HepG2 (cell line): ENCODE measurements around the gene ODC1. TPM values are rescaled to one million over a fixed set of nuclear protein-coding genes. Genes with fewer than 3 reads are reported as not detected.

Experiments used
- ATAC-seq: fragments of 200-7000 bp; cut with Tn5 transposase; 3 replicates; pipeline ENCODE4 v1.9.1; 2020; ENCODE audit warnings: mild to moderate bottlenecking, moderate library complexity
- BruUV-seq: library from RNA; stranded (reverse); fragments of 400-500 nt; replicated peaks from 2 replicates; lab custom pipeline; 2021; lab: Mats Ljungman, UMichigan
- CTCF ChIA-PET: fragments of 300-600 bp; formaldehyde crosslinking; extraction: SDS; loops from one replicate; lab custom pipeline; 2021; ENCODE audit warnings: low total read pairs, inconsistent platforms, low intra/inter-chr PET ratio; lab: Yijun Ruan, JAX
- POLR2A ChIA-PET: fragments of 350-600 bp; sonication (Branson Sonifier 250); formaldehyde crosslinking; loops from one replicate; lab custom pipeline; 2020; ENCODE audit warnings: antibody characterized with exemption, inconsistent platforms; lab: Yijun Ruan, JAX
- DNase-seq: peaks from one replicate; pipeline ENCODE4 v3.0.0-alpha.2; 2015; ENCODE audit warnings: low spot score
- FAIRE-seq: peaks from 3 replicates; lab custom pipeline; 2011; peaks lifted over from hg19 to GRCh38; lab: Jason Lieb, UNC
- H2AFZ ChIP-seq: one replicate; pipeline ENCODE4 v1.6.1; 2011; ENCODE audit warnings: low read length, inconsistent platforms
- H3K27ac ChIP-seq: fragments of 300-600 bp; 3 replicates; pipeline ENCODE4 v1.8.0; 2011; ENCODE audit warnings: mixed run types, mild to moderate bottlenecking, mixed read lengths, low read length, inconsistent platforms; ENCODE audit not compliant: insufficient read depth; ENCODE audit errors: extremely low read length
- H3K27me3 ChIP-seq, 2 experiments: fragments of 200-600 bp in 1 of 2; 2 replicates in 1 of 2; 3 replicates in 1 of 2; pipeline versions ENCODE4 v1.6.0 to v1.8.0; 2011; ENCODE audit warnings: low read length in 2 of 2, mild to moderate bottlenecking in 2 of 2, moderate library complexity in 2 of 2, inconsistent platforms in 1 of 2; ENCODE audit not compliant: insufficient read depth in 2 of 2, control insufficient read depth in 1 of 2
- H3K36me3 ChIP-seq, 2 experiments: fragments of 200-600 bp in 1 of 2; replicated peaks in 1 of 2; 2 replicates in 1 of 2; 3 replicates in 1 of 2; pipeline versions ENCODE4 v1.5.1 to v1.8.0; 2011; ENCODE audit warnings: low read length in 2 of 2, inconsistent platforms in 1 of 2; ENCODE audit not compliant: insufficient read depth in 2 of 2, control insufficient read depth in 1 of 2
- H3K4me1 ChIP-seq: 2 replicates; pipeline ENCODE4 v1.5.1; 2012; ENCODE audit warnings: low read length, inconsistent platforms; ENCODE audit not compliant: insufficient read depth
- H3K4me2 ChIP-seq: 2 replicates; pipeline ENCODE4 v1.6.0; 2011; ENCODE audit warnings: low read depth, low read length, inconsistent platforms
- H3K4me3 ChIP-seq, 3 experiments: fragments of 200-600 bp in 1 of 3; sonication (generic), shearing (Covaris generic) in 1 of 3; replicated peaks in 1 of 3; 2 replicates each; pipeline ENCODE4 v1.5.1; 2011 to 2016; ENCODE audit warnings: low read length in 3 of 3, inconsistent platforms in 2 of 3, low read depth in 2 of 3, mild to moderate bottlenecking in 2 of 3, control low read depth in 1 of 3, mixed read lengths in 1 of 3; ENCODE audit not compliant: insufficient read depth in 1 of 3
- H3K79me2 ChIP-seq: one replicate; pipeline ENCODE4 v1.6.1; 2011; ENCODE audit warnings: low read length, inconsistent platforms; ENCODE audit not compliant: insufficient read depth
- H3K9ac ChIP-seq: 2 replicates; pipeline ENCODE4 v1.6.0; 2011; ENCODE audit warnings: mild to moderate bottlenecking, low read depth, low read length, inconsistent platforms; ENCODE audit not compliant: insufficient read depth
- H3K9me3 ChIP-seq: 2 replicates; pipeline ENCODE4 v1.5.1; 2012; ENCODE audit warnings: mild to moderate bottlenecking, low read length
- H4K20me1 ChIP-seq: 2 replicates; pipeline ENCODE4 v1.6.0; 2011; ENCODE audit warnings: inconsistent platforms, mild to moderate bottlenecking, low read length, moderate library complexity; ENCODE audit not compliant: insufficient read depth
- AHR ChIP-seq: IDR thresholded peaks from 2 replicates; pipeline ENCODE4 v1.6.1; 2018; ENCODE audit warnings: missing genetic modification reagents, missing compliant biosample characterization
- DBP ChIP-seq: sonication (generic); formaldehyde crosslinking; IDR thresholded peaks from 2 replicates; pipeline ENCODE4 v1.4.0; 2020; ENCODE audit warnings: missing genetic modification reagents; ENCODE audit errors: not compliant biosample characterization
- FOXC1 ChIP-seq: sonication (generic); formaldehyde crosslinking; IDR thresholded peaks from 2 replicates; pipeline ENCODE4 v1.8.0; 2022; ENCODE audit warnings: mild to moderate bottlenecking, missing genetic modification reagents, borderline replicate concordance
- GTF3A ChIP-seq: sonication (generic); formaldehyde crosslinking; conservative IDR thresholded peaks from 2 replicates; pipeline ENCODE4 v1.4.0; 2020; ENCODE audit warnings: mild to moderate bottlenecking, missing genetic modification reagents
- HBP1 ChIP-seq: IDR thresholded peaks from 2 replicates; pipeline ENCODE4 v1.6.1; 2016; ENCODE audit warnings: low read depth, control low read depth
- HIVEP1 ChIP-seq: sonication (generic); formaldehyde crosslinking; IDR thresholded peaks from 2 replicates; pipeline ENCODE4 v1.4.0; 2020; ENCODE audit warnings: mild to moderate bottlenecking, missing genetic modification reagents
- MXD3 ChIP-seq: IDR thresholded peaks from 2 replicates; pipeline ENCODE4 v1.6.1; 2016; ENCODE audit warnings: mild to moderate bottlenecking, missing biosample characterization, missing genetic modification reagents
- NCOA5 ChIP-seq: sonication (generic); formaldehyde crosslinking; IDR thresholded peaks from 2 replicates; pipeline ENCODE4 v1.4.0; 2020; ENCODE audit warnings: missing genetic modification reagents
- NFE2 ChIP-seq: sonication (generic); formaldehyde crosslinking; IDR thresholded peaks from 2 replicates; pipeline ENCODE4 v1.4.0; 2020; ENCODE audit warnings: missing genetic modification reagents
- NFKB2 ChIP-seq: sonication (generic); formaldehyde crosslinking; IDR thresholded peaks from 2 replicates; pipeline ENCODE4 v1.4.0; 2020; ENCODE audit warnings: missing genetic modification reagents, borderline replicate concordance
- NR2F1 ChIP-seq, 2 experiments: fragments of 450-650 bp in 1 of 2; formaldehyde crosslinking in 1 of 2; IDR thresholded peaks; 2 replicates each; pipeline versions ENCODE4 v1.5.0 to v1.6.1; 2016 to 2020; ENCODE audit warnings: mild to moderate bottlenecking in 1 of 2, missing compliant biosample characterization in 1 of 2, missing genetic modification reagents in 1 of 2, moderate library complexity in 1 of 2
- PITX1 ChIP-seq: sonication (generic); formaldehyde crosslinking; IDR thresholded peaks from 2 replicates; pipeline ENCODE4 v1.5.1; 2020; ENCODE audit warnings: mild to moderate bottlenecking, missing genetic modification reagents
- RAD21 ChIP-seq: fragments of 450-650 bp; formaldehyde crosslinking; IDR thresholded peaks from 2 replicates; pipeline ENCODE4 v1.5.0; 2020; ENCODE audit warnings: mild to moderate bottlenecking
- SMARCE1 ChIP-seq: fragments of 450-650 bp; IDR thresholded peaks from 2 replicates; pipeline ENCODE4 v1.6.1; 2017; ENCODE audit warnings: borderline replicate concordance
- SMC3 ChIP-seq: IDR thresholded peaks from 2 replicates; pipeline ENCODE4 v1.6.1; 2011; ENCODE audit warnings: low read length, improper control_type of control experiment
- ZFP1 ChIP-seq: IDR thresholded peaks from 2 replicates; pipeline ENCODE4 v1.6.1; 2016
- ZFP62 ChIP-seq: sonication (generic); formaldehyde crosslinking; IDR thresholded peaks from 2 replicates; pipeline ENCODE4 v1.4.0; 2020; ENCODE audit warnings: missing genetic modification reagents
- ZNF513 ChIP-seq: sonication (generic); formaldehyde crosslinking; conservative IDR thresholded peaks from 2 replicates; pipeline ENCODE4 v1.5.0; 2020; ENCODE audit warnings: missing genetic modification reagents
- ZNF652 ChIP-seq: IDR thresholded peaks from 2 replicates; pipeline ENCODE4 v1.6.1; 2016; ENCODE audit warnings: low read depth, borderline replicate concordance
- ZSCAN12 ChIP-seq: sonication (generic); formaldehyde crosslinking; IDR thresholded peaks from 2 replicates; pipeline ENCODE4 v1.9.0; 2021; ENCODE audit warnings: mild to moderate bottlenecking, missing genetic modification reagents
- ZSCAN31 ChIP-seq: sonication (generic); formaldehyde crosslinking; IDR thresholded peaks from 2 replicates; pipeline ENCODE4 v1.5.0; 2020; ENCODE audit warnings: low read depth, mild to moderate bottlenecking, missing genetic modification reagents
- WGBS: methylation state at CpG from one replicate; pipeline ENCODE4 v1.1.6; 2017; ENCODE audit warnings: low lambda C conversion rate; 5-methylcytosine and 5-hydroxymethylcytosine counted together
- in situ Hi-C: cut with HindIII; loops from 2 replicates; pipeline ENCODE4 v1.10.0; 2017; ENCODE audit warnings: low pct_unique_long_range_greater_than_20kb; ENCODE audit not compliant: extremely low pct_ligation_motif_present
- intact Hi-C: fragments of 100-400 bp; cut with micrococcal nuclease; formaldehyde crosslinking; loops from one replicate; pipeline ENCODE4 v1.10.0; 2022; ENCODE audit not compliant: unreplicated experiment
- polyA plus RNA-seq, 8 experiments: library from polyadenylated mRNA; depleted of rRNA in 3 of 8; stranded (reverse) in 7 of 8; unstranded in 1 of 8; fragments of >200 nt; fragmentation: Illumina TruSeq in 4 of 8; extraction: Trizol in 4 of 8; gene quantifications; 2 replicates each; pipeline versions ENCODE4 v1.2.1 to v1.2.3, GENCODE V29; 2011 to 2016; ENCODE audit warnings: low read depth in 4 of 8, missing spikeins in 1 of 8, mixed read lengths in 1 of 8; ENCODE audit not compliant: insufficient read depth in 1 of 8
- total RNA-seq, 5 experiments: library from RNA; depleted of rRNA; stranded (reverse); fragments of >200 nt; fragmentation: Illumina TruSeq; extraction: Trizol; gene quantifications; 2 replicates each; pipeline ENCODE4 v1.2.3, GENCODE V29; 2016; ENCODE audit warnings: low read depth in 1 of 5

ODC1 gene
- total and polyA plus RNA-seq, 2 of the 13 experiments (the other 11 are each of a cell fraction or from before 2014, with no cell fraction given): 142 to 371 TPM

- WGBS: 2% methylated on average over 65 of the region's 73 CpGs
- Histone ChIP-seq H3K27me3 (no peaks in the 10 kb centered on the region), H3K4me1 (peaks cover 71% of the 10 kb centered on the region), H3K9ac (peak overlapping the region; percentile 88), H3K4me3 (peak overlapping the region; percentile 57 to 75 (median 70)), H3K79me2 (peaks cover 31% of the 10 kb centered on the region), H3K9me3 (no peaks in the 10 kb centered on the region), H2AFZ (no peak overlapping the region), H4K20me1 (peaks cover 4% of the 10 kb centered on the region; the same call in 1 of the 2 replicates), H3K27ac (peak overlapping the region; percentile 90), H3K4me2 (peak overlapping the region; percentile 94), H3K36me3 (peaks cover 7 to 14% of the 10 kb centered on the region in 2 experiments)
- POLR2A ChIA-PET: interaction anchor here (0.7 to 4.6 kb wide), 28 partner anchors 10 to 606 kb away, joined by 3 to 38 read pairs (median 4); partner anchors contain the start of genes HPCAL1, PDIA6 and TAF1B
- CTCF ChIA-PET: no interaction called here
- DNase-seq (peak; percentile 90), FAIRE-seq (no peak), ATAC-seq (peak; percentile 68)
- BruUV-seq: TSS peak; percentile 87
- intact Hi-C loops: no loop called here
- in situ Hi-C loops: loop anchor here (25.0 kb wide), 1 partner anchor 637 kb away; no protein-coding TSS in a partner anchor
- TF ChIP-seq ZNF652 (CRISPR knock-in tag): peak; percentile 48
- peak; percentile 99 for TF ChIP-seq ZSCAN31
- 0 out of 2 replicates have a peak, but pooled peaks have one; percentile 53 for TF ChIP-seq ZFP1
- no peak; the same call in 1 of the 2 replicates for TF ChIP-seq NCOA5 (CRISPR knock-in tag)
- peak; percentile 57; the same call in 1 of the 2 replicates for TF ChIP-seq NFE2 (CRISPR knock-in tag)
- no peak for TF ChIP-seq ZFP62 (CRISPR knock-in tag)
- no peak for TF ChIP-seq GTF3A (CRISPR knock-in tag)
- peak; percentile 69 for TF ChIP-seq RAD21 (CRISPR knock-in tag)
- TF ChIP-seq FOXC1 (CRISPR knock-in tag): peak; percentile 100
- TF ChIP-seq ZNF513: no peak
- no peak for TF ChIP-seq NR2F1 (CRISPR knock-in tag; IDR thresholded peaks at IDR 0.05)
- TF ChIP-seq SMARCE1: no peak
- peak; percentile 100 for TF ChIP-seq NFKB2 (CRISPR knock-in tag)
- peak; percentile 97 for TF ChIP-seq HBP1 (CRISPR knock-in tag)
- peak; percentile 98 for TF ChIP-seq AHR (CRISPR knock-in tag)
- TF ChIP-seq HIVEP1 (CRISPR knock-in tag): peak; percentile 97
- TF ChIP-seq MXD3: peak; percentile 100
- TF ChIP-seq ZSCAN12 (CRISPR knock-in tag): peak; percentile 99
- peak; percentile 96 for TF ChIP-seq DBP (CRISPR knock-in tag)
- peak; percentile 92 for TF ChIP-seq PITX1 (CRISPR knock-in tag)
- TF ChIP-seq SMC3: no peak
Measured at GRCh38 chr2:10448576-10449485, 704 bp upstream of the ODC1 start.
